Adipocyte (in vitro differentiated cells): Measurements from ENCODE around the gene SLC7A4.
"Not testable (repeated sequence)": the region's sequence is repeated elsewhere in the genome, so short reads cannot be mapped to it uniquely, and the experiment has no call there.

Experiments
- DNase-seq: peaks from one replicate; pipeline ENCODE4 v3.0.0-alpha.2; 2015; ENCODE audit warnings: low read depth
- H3K27me3 ChIP-seq: replicated peaks from 2 replicates; pipeline ENCODE4 v1.7.0; 2013; ENCODE audit warnings: mild to moderate bottlenecking, low read length, moderate library complexity; ENCODE audit not compliant: control insufficient read depth, insufficient read depth
- H3K36me3 ChIP-seq: 2 replicates; pipeline ENCODE4 v1.7.0; 2013; ENCODE audit warnings: low read length, mild to moderate bottlenecking, moderate library complexity; ENCODE audit not compliant: control insufficient read depth, insufficient read depth, severe bottlenecking
- H3K4me1 ChIP-seq: 2 replicates; pipeline ENCODE4 v1.7.0; 2013; ENCODE audit warnings: mild to moderate bottlenecking, low read length, moderate library complexity; ENCODE audit not compliant: control insufficient read depth, insufficient read depth
- H3K4me3 ChIP-seq: 2 replicates; pipeline ENCODE4 v1.7.0; 2013; ENCODE audit warnings: mild to moderate bottlenecking, low read length, moderate library complexity
- H3K9ac ChIP-seq: 2 replicates; pipeline ENCODE4 v1.7.0; 2013; ENCODE audit warnings: mild to moderate bottlenecking, low read length, moderate library complexity
- H3K9me3 ChIP-seq: 2 replicates; pipeline ENCODE4 v1.7.0; 2013; ENCODE audit warnings: mild to moderate bottlenecking, low read length, moderate library complexity; ENCODE audit not compliant: control insufficient read depth

The SLC7A4 gene

DNA sequence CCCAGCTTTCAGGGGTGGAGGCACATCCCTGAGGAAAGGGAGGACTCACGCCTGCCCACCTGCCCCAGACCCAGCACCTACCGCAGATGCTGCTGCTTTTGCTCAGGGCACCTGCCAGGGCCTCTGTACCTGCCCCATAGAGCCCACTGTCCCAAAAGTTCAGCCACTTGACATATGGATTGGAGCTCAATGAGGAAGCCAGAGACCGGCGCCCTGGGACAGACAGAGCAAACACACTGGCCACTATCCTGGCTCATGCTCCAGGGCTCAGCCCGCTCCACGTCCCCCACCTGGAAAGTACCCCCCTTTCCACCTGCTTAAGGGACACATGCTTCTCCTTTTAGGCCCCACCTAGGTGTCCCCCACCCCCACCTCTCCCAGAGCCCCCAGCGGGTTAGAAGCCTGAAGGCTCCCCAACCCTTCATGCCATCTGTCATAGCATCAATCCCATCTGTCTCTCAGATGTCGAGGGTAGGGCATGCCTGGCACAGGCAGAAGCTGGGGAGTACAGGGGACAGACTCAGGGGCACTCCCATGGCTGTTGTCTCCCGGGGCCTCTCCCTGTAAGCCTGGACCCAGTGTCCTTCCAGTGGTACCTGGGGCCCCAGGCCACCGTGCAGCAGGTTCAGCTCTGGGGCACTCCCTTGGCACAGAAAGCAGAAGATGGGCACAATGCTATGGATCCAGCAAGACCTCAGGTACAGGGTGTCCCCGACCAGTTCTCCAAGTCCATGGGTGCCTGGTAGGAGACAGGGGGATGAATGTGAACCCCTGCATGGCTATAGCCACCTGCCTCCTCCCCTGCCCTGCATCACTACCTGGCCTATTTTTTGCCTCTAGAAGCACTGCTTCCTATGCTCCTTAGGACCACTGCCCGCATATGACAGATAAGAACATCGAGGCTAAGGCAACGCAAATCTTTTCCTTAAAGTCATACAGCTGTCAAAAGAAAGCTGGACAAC is 19.6 kb downstream of the SLC7A4 start:
- peaks cover 16% of the 10 kb centered on the region for H3K4me1 ChIP-seq
- no peak overlapping the region for H3K9ac ChIP-seq
- H3K4me3 ChIP-seq = no peak overlapping the region
- no peaks in the 10 kb centered on the region for H3K36me3 ChIP-seq
- no peak for DNase-seq
- H3K9me3 ChIP-seq = no peaks in the 10 kb centered on the region
- H3K27me3 ChIP-seq = no peaks in the 10 kb centered on the region

DNA sequence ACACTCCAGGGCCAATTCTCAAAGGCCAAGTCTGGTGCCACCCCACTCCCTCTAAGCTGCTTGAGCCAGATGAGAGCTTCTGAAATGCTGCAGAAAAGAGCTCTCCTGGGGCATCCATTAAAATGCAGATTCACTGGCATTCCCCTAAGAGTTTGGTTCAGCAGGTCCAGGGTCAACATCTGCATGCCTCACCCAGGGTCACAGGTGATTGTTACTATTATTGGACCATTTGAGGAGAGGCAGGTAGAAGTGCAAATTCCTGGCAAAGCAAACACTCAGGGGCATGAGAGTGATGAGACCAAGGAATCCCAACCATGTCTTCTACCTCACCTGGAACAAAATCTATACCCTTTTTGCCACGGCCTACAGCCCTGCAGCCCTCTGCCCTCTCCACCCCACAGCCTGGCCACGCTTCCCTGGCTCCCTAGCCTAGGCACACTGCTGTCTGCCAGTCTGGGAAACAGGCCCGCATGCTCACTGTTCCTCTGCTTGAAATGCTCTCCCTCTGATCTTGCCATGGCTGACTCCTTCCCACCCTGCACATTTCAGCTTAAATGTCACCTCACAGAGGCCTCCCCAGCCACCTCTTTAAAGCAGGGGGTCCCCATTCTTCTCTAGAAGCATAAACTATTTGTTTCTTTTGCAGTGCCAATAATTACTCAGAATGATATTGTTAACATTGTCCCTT is 21.8 kb downstream of the SLC7A4 start:
- H3K4me3 ChIP-seq = no peak overlapping the region
- no peaks in the 10 kb centered on the region for H3K27me3 ChIP-seq
- no peaks in the 10 kb centered on the region for H3K9me3 ChIP-seq
- no peaks in the 10 kb centered on the region for H3K36me3 ChIP-seq
- H3K9ac ChIP-seq = no peak overlapping the region
- H3K4me1 ChIP-seq = peaks cover 16% of the 10 kb centered on the region
- no peak for DNase-seq

DNA sequence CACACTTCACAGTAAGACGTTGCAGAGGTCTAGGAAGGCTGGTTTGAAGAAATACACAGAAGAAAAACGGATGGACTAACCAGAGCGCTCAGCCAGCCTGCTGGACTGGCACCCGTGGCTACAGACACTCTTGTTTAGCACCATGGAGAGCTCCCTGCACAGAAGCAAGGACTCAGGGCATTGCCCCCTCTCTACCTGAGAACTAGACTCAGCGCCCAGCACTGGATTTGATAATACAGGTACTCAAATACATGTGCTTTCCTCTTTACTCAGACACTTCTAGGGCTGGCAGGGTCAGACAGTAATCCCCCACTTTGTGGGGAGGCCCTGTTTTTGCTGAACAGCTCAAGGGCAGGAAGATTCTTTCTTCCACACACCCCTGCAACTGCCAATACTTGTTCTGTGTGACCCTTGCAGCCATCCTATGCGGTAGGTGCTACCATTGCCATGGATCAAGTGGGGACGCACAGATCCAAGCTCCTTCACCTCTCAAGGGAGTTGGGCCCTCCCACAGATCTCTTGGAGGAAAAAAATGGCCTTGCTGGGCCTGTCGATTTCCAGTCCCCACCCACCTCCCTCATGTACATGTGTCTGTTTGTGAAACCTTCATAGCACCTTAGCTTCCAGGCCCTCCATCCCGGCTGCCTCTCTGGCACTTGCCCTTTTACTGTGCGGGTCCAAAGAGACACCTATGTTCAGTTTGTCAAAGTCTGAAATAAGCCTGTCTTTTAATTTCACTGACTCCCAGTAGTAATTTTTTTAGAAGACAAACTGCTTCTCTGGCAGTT is 22.5 kb downstream of the SLC7A4 start:
- Histone ChIP-seq H3K36me3 (no peaks in the 10 kb centered on the region), H3K9ac (no peak overlapping the region), H3K4me1 (peaks cover 11% of the 10 kb centered on the region), H3K9me3 (no peaks in the 10 kb centered on the region), H3K27me3 (no peaks in the 10 kb centered on the region), H3K4me3 (no peak overlapping the region)
- DNase-seq = peak; percentile 66

DNA sequence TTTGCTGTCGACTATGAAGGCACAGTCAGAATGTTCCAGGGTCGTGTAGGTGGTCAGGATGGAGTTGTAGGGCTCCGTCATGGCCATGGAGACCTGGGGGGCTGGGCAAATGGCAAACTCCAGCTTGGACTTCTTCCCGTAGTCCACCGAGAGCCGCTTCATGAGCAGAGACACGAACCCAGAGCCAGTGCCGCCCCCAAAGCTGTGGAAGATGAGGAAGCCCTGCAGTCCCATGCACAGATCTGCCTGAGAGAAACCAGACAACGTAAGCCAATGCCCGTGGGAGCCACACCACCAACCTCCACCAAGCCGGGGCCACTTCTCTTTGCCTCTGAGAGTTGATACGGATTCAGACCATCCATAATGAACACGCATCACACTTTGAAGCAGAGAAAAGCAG is 23.2 kb downstream of the SLC7A4 start:
- DNase-seq, H3K9ac ChIP-seq, H3K36me3 ChIP-seq, H3K4me1 ChIP-seq, H3K9me3 ChIP-seq, H3K27me3 ChIP-seq, H3K4me3 ChIP-seq: not testable (repeated sequence)

DNA sequence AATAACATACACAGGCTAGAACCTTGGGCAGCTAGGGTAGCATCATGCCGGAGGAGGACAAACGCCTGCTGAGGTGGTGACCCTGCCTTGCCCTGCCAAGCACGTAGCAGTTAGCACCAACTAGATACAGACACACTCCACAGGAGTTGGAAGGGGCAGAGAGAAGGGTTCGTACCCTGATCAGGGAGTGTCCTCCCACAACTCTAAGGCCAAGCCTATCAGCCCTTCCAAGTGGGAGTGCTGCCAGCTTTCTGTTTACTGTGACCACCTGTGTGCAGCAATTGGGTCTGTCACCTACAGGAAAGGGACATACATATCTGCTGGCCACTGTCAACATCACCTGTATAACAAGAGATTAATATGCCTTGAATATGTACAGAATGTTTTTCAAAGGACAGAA is 28.6 kb downstream of the SLC7A4 start:
- Histone ChIP-seq H3K4me1 (peaks cover 28% of the 10 kb centered on the region), H3K4me3 (peak overlapping the region; percentile 96), H3K27me3 (no peaks in the 10 kb centered on the region), H3K9me3 (no peaks in the 10 kb centered on the region), H3K36me3 (peaks cover 12% of the 10 kb centered on the region), H3K9ac (no peak overlapping the region)
- no peak for DNase-seq

DNA sequence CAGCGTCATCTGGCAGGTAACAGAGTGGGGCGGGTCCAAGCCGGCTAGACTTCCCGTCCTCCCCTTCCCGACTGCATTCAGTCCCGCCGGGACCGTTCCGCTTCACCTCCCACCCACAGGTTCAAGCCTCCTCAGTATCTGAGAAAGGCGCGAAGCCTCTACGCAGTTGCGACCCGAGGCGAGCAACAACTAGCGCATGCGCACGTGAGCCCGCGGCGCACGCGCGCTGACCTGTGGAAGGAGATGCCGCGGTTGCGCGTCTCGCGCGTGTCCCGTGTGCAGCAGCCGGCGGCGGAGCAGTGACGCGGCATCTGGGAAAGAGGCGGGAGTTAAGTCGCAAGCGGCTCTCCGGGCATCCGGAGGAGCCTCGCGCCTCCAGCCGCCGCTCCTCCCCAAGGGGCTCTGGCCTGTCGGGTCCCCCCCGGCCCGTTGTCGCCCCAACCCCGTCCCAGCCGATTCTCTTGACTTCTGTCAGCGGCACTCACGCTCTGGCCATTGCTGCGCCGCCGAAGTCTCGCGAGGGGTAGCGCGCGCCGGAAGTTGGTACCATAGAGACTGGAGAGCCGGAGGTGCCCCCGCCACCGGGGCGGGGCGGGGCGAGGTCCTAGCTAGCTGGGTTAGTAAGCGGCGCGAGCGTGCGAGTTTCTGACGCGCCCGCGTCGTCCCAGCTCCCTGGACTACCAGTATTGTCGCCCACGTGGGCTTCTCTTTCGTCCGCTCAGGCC is 30.6 kb downstream of the SLC7A4 start, which contains the start of gene THAP7:
TSS of gene THAP7 (minus strand) at position 518 of the 725 bp plus-strand sequence. CDS start at position 311, 207 bp downstream.
- H3K4me3 ChIP-seq = peak within 1 kb of the TSS; percentile 96
- peak within 1 kb of the TSS; percentile 99 for H3K9ac ChIP-seq
- no peaks in the 10 kb centered on the region for H3K27me3 ChIP-seq
- peaks cover 28% of the 10 kb centered on the region for H3K4me1 ChIP-seq
- no peaks in the 10 kb centered on the region for H3K9me3 ChIP-seq
- H3K36me3 ChIP-seq = peaks cover 26% of the 10 kb centered on the region
- DNase-seq = peak; percentile 98

DNA sequence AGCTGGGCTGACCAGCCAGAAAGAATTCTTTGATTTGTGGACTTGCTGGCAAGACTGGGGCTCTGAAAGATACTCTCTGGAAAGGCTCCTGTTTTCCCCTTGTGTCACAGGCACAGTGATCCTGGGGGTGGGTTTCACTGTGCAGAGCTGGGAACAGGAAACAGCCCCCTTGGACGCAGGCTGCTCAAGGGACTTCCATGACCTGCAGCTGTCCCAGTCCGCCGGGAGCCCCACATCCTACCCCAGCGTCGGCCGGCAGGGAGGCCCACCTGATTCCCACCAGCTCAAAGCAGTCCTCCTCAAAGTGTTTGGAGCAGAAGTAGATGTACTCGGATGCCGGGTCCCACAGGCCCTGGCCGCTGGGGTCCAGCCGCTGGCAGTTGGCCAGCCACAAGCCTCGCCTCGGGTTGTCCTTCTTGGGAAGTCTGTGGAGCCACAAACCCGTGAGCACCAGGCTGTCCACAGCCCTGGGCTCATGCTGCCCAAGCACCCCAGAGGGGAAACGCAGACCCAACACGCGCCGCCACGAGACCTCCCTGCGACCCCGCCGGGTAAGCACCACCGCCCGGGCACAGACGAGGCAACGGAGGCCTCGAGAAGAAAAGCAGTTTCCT is 31.3 kb downstream of the SLC7A4 start:
- H3K4me1 ChIP-seq = peaks cover 28% of the 10 kb centered on the region
- H3K27me3 ChIP-seq = no peaks in the 10 kb centered on the region
- no peak for DNase-seq
- H3K4me3 ChIP-seq = peak overlapping the region; percentile 96
- H3K36me3 ChIP-seq = peaks cover 31% of the 10 kb centered on the region
- peak overlapping the region; percentile 99 for H3K9ac ChIP-seq
- H3K9me3 ChIP-seq = no peaks in the 10 kb centered on the region

DNA sequence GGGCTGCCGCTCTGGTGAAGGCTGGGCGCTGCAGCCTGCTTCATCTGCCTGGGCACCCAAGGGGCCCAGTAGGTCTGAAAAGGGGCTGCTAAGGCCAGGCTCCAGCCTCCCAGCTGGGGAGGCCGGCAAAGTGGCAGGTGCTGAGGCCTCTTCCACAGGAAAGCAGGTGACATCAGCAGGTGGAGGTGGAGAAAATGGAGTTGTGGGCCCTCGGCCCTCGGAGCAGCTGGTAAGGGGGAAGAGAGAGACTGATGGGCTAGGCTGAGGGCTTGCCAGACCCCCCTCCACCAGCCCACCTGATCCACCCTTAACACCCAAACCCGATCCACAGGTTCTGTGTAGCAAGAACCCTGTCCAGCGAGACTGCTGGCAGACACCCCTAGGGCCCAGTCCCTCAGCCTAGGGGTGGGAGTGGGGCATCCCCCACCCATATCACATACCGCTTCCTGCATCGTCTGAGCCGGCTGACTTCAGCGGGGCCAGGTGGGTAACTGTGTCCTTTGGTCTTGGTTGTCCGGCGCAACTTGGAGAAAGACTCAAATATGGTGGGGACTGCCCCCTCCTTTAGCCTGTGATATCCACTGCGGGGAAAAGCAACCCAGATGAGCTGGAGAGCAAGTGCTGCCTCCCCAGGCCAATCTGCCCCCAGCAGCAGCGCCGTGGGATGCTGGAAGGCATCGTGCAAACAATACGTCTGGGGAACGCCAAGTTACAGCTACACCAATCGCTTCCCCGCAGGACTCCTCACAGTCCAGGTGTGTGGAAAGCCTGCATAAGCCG is 32.0 kb downstream of the SLC7A4 start:
- DNase-seq = peak; percentile 23

DNA sequence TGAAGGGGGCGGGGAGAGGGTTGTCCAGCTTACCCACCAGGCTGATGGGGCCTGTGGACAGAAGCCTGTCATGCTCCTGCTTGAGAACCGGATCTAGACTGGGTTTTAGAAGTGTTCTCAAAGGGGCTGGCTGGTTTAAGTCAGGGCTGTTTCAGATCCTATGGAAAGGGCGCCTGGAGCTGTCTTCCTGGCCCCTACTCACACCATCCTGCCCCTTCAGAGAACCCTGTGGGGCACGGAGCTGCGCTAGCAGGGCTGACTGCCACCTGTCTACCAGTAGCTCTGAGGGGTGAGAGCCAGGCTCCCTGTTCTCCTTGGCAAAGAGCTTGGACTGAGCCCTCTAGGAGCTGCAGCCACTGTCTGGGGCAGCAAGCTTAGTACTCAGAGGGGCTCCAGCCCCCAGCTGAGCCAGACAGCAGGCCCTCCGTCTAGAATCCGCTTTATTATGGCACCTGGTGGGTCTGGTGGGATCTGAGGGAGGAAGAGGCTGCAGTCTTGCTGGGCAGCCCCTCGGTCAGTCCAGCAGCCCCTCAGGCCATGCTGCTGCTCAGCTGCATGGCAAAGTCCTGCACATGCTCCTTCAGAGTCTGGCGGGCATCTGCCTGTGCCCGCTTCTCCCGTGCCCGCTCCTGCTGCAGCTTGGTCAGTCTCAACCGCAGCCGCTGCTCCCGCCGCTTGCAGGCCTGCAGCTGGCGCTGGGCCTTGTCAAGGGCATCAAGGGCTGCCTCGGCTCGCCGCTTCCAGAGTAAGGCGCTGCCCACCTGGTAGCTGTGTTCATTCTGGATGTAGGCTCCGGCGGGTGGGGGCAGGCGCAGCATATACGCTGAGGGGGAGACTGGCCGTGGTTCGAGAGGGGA is 32.8 kb downstream of the SLC7A4 start:
- Histone ChIP-seq H3K9me3 (no peaks in the 10 kb centered on the region), H3K4me3 (no peak overlapping the region), H3K4me1 (peaks cover 28% of the 10 kb centered on the region), H3K9ac (peak overlapping the region; percentile 99), H3K36me3 (peaks cover 37% of the 10 kb centered on the region), H3K27me3 (no peaks in the 10 kb centered on the region)
- no peak for DNase-seq

More for the DNA sequence above, 32.0 kb downstream of the SLC7A4 start:
- H3K9me3 ChIP-seq = no peaks in the 10 kb centered on the region
- peak overlapping the region; percentile 99 for H3K9ac ChIP-seq
- H3K36me3 ChIP-seq = peaks cover 34% of the 10 kb centered on the region
- H3K4me3 ChIP-seq = peak overlapping the region; percentile 96
- H3K4me1 ChIP-seq = peaks cover 28% of the 10 kb centered on the region
- no peaks in the 10 kb centered on the region for H3K27me3 ChIP-seq
